Neural progenitor cell (in vitro differentiated cells): ENCODE results near the gene C3AR1. TPM values are rescaled to one million over a fixed set of nuclear protein-coding genes. Genes with fewer than 3 reads are reported as not detected.
"Not testable (repeated sequence)": the region's sequence is repeated elsewhere in the genome, so short reads cannot be mapped to it uniquely, and the experiment has no call there.

Experiments
- DNase-seq: peaks from one replicate; pipeline ENCODE4 v3.0.0-alpha.2; 2016; ENCODE audit warnings: low spot score
- H2AFZ ChIP-seq: fragments of 200-600 bp; sonication (generic); replicated peaks from 2 replicates; pipeline ENCODE4 v1.6.1; 2016; ENCODE audit warnings: antibody characterized with exemption
- H3F3A ChIP-seq: fragments of 200-600 bp; sonication (generic); 2 replicates; pipeline ENCODE4 v1.6.1; 2016; ENCODE audit warnings: antibody characterized with exemption, low read depth
- H3K27ac ChIP-seq: fragments of 200-600 bp; sonication (generic); 2 replicates; pipeline ENCODE4 v1.5.1; 2016; ENCODE audit warnings: mild to moderate bottlenecking
- H3K27me3 ChIP-seq: fragments of 200-600 bp; sonication (generic); 2 replicates; pipeline ENCODE4 v1.6.1; 2016; ENCODE audit warnings: mild to moderate bottlenecking, moderate library complexity
- H3K36me3 ChIP-seq: fragments of 200-600 bp; sonication (generic); 2 replicates; pipeline ENCODE4 v1.5.1; 2016
- H3K4me1 ChIP-seq: fragments of 200-600 bp; sonication (generic); 2 replicates; pipeline ENCODE4 v1.6.1; 2016; ENCODE audit warnings: mixed run types
- H3K4me2 ChIP-seq: fragments of 200-600 bp; sonication (generic); 2 replicates; pipeline ENCODE4 v1.6.1; 2016
- H3K4me3 ChIP-seq: fragments of 200-600 bp; sonication (generic); 2 replicates; pipeline ENCODE4 v1.5.1; 2016
- H3K79me2 ChIP-seq: fragments of 200-600 bp; sonication (generic); 2 replicates; pipeline ENCODE4 v1.6.1; 2016; ENCODE audit warnings: low read depth
- H3K9ac ChIP-seq: fragments of 200-600 bp; sonication (generic); 2 replicates; pipeline ENCODE4 v1.6.1; 2016
- H3K9me3 ChIP-seq: fragments of 200-600 bp; sonication (generic); 2 replicates; pipeline ENCODE4 v1.5.1; 2016; ENCODE audit warnings: low read depth
- H4K20me1 ChIP-seq: fragments of 200-600 bp; sonication (generic); 2 replicates; pipeline ENCODE4 v1.6.1; 2016; ENCODE audit warnings: low read depth
- H3K27ac Mint-ChIP-seq: 3 replicates; pipeline ENCODE4 v1.8.0; 2021; ENCODE audit warnings: mixed read lengths
- H3K27me3 Mint-ChIP-seq: 2 replicates; pipeline ENCODE4 v1.8.0; 2022; ENCODE audit warnings: low read depth, mild to moderate bottlenecking, inconsistent platforms, moderate library complexity, mixed read lengths; ENCODE audit not compliant: insufficient read depth
- H3K36me3 Mint-ChIP-seq: 3 replicates; pipeline ENCODE4 v1.8.0; 2021; ENCODE audit warnings: mixed read lengths
- H3K4me1 Mint-ChIP-seq: 3 replicates; pipeline ENCODE4 v1.8.0; 2021; ENCODE audit warnings: mixed read lengths
- H3K4me3 Mint-ChIP-seq: 3 replicates; pipeline ENCODE4 v1.8.0; 2021; ENCODE audit warnings: mild to moderate bottlenecking, moderate library complexity, mixed read lengths
- H3K9me3 Mint-ChIP-seq: 3 replicates; pipeline ENCODE4 v1.8.0; 2020; ENCODE audit warnings: mixed read lengths
- CTCF ChIP-seq: fragments of 200-600 bp; sonication (generic); IDR thresholded peaks from 2 replicates; pipeline ENCODE4 v1.5.1; 2017; ENCODE audit warnings: antibody characterized with exemption, mild to moderate bottlenecking
- EZH2 ChIP-seq: fragments of 200-600 bp; sonication (generic); IDR thresholded peaks from 2 replicates; pipeline ENCODE4 v1.6.1; 2017; ENCODE audit warnings: antibody characterized with exemption, mild to moderate bottlenecking, moderate library complexity
- EZH2phosphoT487 ChIP-seq: fragments of 200-600 bp; sonication (generic); IDR thresholded peaks from 2 replicates; pipeline ENCODE4 v1.6.1; 2017; ENCODE audit warnings: antibody characterized with exemption
- total RNA-seq: library from RNA; depleted of rRNA; stranded (reverse); fragments of >200 nt; gene quantifications from 2 replicates; pipeline ENCODE4 v1.2.3, GENCODE V29; 2015; ENCODE audit warnings: low replicate concordance

C3AR1 gene
- total RNA-seq, 1 donor from 2014 or later: not detected

GRCh38 chr12:8075935-8076334, 9.8 kb upstream of the C3AR1 start:
- no peak for DNase-seq
- no peak overlapping the region for H3K4me2 ChIP-seq
- no peak overlapping the region for H3K4me3 ChIP-seq
- H4K20me1 ChIP-seq: no peaks in the 10 kb centered on the region
- Mint-ChIP-seq H3K27me3 (no peaks in the 10 kb centered on the region), H3K36me3 (no peaks in the 10 kb centered on the region), H3K4me1 (peaks cover 5% of the 10 kb centered on the region), H3K27ac (no peak overlapping the region), H3K4me3 (no peak overlapping the region), H3K9me3 (no peaks in the 10 kb centered on the region)
- peaks cover 2% of the 10 kb centered on the region for H3K4me1 ChIP-seq
- no peak overlapping the region for H3K27ac ChIP-seq
- no peaks in the 10 kb centered on the region for H3K9me3 ChIP-seq
- H3K9ac ChIP-seq: no peak overlapping the region
- H3K27me3 ChIP-seq: no peaks in the 10 kb centered on the region
- H3K36me3 ChIP-seq: no peaks in the 10 kb centered on the region
- no peak overlapping the region for H2AFZ ChIP-seq
- no peak for TF ChIP-seq CTCF
- no peak for TF ChIP-seq EZH2phosphoT487
- no peak for TF ChIP-seq EZH2
- peaks cover 2% of the 10 kb centered on the region for H3F3A ChIP-seq
- no peaks in the 10 kb centered on the region for H3K79me2 ChIP-seq

- H3K9me3 ChIP-seq, H3F3A ChIP-seq, H3K4me3 ChIP-seq, H3K4me1 ChIP-seq, H3K9me3 Mint-ChIP-seq, H3K36me3 ChIP-seq, H3K27me3 Mint-ChIP-seq, H3K4me1 Mint-ChIP-seq, DNase-seq, H3K27ac Mint-ChIP-seq, H3K27me3 ChIP-seq, H2AFZ ChIP-seq, H4K20me1 ChIP-seq, H3K36me3 Mint-ChIP-seq, H3K4me2 ChIP-seq, H3K4me3 Mint-ChIP-seq, H3K9ac ChIP-seq, H3K27ac ChIP-seq, H3K79me2 ChIP-seq: not testable (repeated sequence)
Observed at GRCh38 chr12:8071820-8072219, 5.7 kb upstream of the C3AR1 start.

- H3K27me3 Mint-ChIP-seq: no peaks in the 10 kb centered on the region
- no peak overlapping the region for H3K4me3 Mint-ChIP-seq
- Histone ChIP-seq H3K27ac (no peak overlapping the region), H3K27me3 (no peaks in the 10 kb centered on the region), H3K36me3 (no peaks in the 10 kb centered on the region), H3K79me2 (no peaks in the 10 kb centered on the region), H3K4me1 (no peaks in the 10 kb centered on the region), H3K4me2 (no peak overlapping the region), H3K4me3 (no peak overlapping the region), H3K9me3 (no peaks in the 10 kb centered on the region), H3K9ac (no peak overlapping the region), H3F3A (no peaks in the 10 kb centered on the region), H4K20me1 (no peaks in the 10 kb centered on the region), H2AFZ (no peak overlapping the region)
- H3K4me1 Mint-ChIP-seq: no peaks in the 10 kb centered on the region
- no peak overlapping the region for H3K27ac Mint-ChIP-seq
- DNase-seq: no peak
- H3K36me3 Mint-ChIP-seq: no peaks in the 10 kb centered on the region
- no peaks in the 10 kb centered on the region for H3K9me3 Mint-ChIP-seq
- no peak for TF ChIP-seq EZH2phosphoT487
- TF ChIP-seq EZH2: no peak
- TF ChIP-seq CTCF: no peak
Observed at GRCh38 chr12:8069582-8069981, 3.4 kb upstream of the C3AR1 start.

DNA sequence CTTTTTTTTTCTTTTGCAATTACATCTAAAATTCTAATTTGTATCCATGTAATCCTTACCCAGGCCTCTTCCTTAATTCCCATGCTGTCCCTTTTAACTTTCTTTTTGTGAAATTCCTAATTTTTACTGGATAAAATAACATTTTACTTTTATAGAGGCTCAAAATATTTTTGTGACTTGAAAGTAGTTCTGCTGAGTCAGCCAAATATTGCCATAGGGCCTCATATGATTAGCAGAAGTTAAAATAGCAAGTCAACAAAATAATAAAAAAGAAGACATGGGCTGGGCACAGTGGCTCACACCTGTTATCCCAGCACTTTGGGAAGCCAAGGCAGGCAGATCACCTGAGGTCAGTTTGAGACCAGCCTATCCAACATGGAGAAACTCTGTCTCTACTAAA, 2.0 kb downstream of the C3AR1 start:
- Mint-ChIP-seq H3K36me3 (no peaks in the 10 kb centered on the region), H3K4me3 (no peak overlapping the region), H3K4me1 (no peaks in the 10 kb centered on the region), H3K27ac (no peak overlapping the region), H3K9me3 (no peaks in the 10 kb centered on the region), H3K27me3 (peaks cover 2% of the 10 kb centered on the region)
- H3K27ac ChIP-seq: no peak overlapping the region
- no peak for TF ChIP-seq EZH2phosphoT487
- TF ChIP-seq EZH2: no peak
- no peak for TF ChIP-seq CTCF
- H3K4me3 ChIP-seq: no peak overlapping the region
- no peaks in the 10 kb centered on the region for H3K36me3 ChIP-seq
- no peak overlapping the region for H3K4me2 ChIP-seq
- no peaks in the 10 kb centered on the region for H4K20me1 ChIP-seq
- H3K9me3 ChIP-seq: no peaks in the 10 kb centered on the region
- H3K79me2 ChIP-seq: no peaks in the 10 kb centered on the region
- H3K27me3 ChIP-seq: no peaks in the 10 kb centered on the region
- H3F3A ChIP-seq: no peaks in the 10 kb centered on the region
- H3K4me1 ChIP-seq: no peaks in the 10 kb centered on the region
- H2AFZ ChIP-seq: no peak overlapping the region
- no peak for DNase-seq
- H3K9ac ChIP-seq: no peak overlapping the region
